Measurements from ENCODE around the gene CHRNA5.

The CHRNA5 gene

DNA sequence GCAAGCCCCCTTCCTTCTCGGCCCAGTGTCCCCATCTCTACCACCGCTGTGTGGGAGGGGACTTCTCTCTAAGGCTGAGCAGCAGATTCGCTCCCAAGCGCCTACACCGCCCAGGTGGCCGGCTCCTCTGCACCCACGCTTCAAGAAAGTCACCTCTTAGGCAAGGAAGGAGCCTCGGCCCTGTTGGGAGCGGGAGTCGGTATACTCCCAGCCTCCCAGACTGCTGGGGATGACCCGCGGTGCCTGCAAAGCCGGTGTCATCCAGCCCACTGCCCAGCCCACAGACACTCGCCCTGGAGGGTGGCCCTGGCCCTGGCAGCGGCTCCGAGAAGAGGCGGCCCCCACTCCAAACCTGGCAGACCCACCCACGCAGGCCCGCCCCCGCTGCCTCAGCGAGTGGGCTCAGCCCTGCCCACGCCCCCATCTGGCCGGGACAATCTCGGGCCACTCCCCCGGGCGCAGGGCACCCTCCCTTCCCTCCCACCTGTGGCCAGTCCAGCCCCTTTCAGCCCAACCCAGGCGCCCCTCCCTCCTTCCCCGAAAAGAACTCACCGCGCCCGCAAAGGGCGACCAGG is 75.3 kb downstream of the CHRNA5 start:
- peak; percentile 24 for DNase-seq

DNA sequence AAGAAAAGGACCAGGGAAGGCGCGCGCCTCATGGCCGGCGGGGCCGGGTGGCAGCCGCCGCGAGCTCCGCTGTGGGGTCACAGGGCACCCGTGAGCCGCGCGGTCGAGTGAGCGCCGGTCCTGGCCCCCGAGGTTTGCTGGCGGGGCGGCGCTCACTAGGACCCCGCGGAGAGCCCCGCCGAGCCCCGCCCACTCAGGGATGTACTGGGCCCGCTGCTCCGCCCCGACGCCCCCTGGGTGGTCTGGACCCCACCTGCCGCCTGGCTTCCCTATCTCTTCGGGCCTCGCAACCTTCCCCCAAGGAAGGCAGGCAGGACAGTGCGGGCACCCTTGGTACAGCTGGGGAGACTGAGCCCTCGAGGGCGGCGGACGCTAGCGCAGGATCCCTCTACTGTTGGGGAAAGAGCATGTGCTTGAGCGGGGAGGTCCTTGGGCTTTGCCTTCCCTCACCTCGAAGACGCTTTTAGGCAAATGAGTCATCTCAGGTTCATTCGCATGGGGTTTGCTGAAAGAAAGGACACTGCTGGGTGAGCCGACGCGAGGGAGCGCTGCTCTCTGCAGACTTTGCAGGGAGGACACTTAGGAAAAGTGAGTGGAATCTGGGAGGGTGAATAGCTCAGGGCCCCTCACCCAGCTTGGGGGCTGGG is 75.9 kb downstream of the CHRNA5 start, which contains the start of gene CHRNB4:
Gene CHRNB4 (minus strand): TSS at position 109 of the 647 bp plus-strand sequence. CDS start 77 bp downstream, at position 32.
- peak; percentile 62 for DNase-seq

DNA sequence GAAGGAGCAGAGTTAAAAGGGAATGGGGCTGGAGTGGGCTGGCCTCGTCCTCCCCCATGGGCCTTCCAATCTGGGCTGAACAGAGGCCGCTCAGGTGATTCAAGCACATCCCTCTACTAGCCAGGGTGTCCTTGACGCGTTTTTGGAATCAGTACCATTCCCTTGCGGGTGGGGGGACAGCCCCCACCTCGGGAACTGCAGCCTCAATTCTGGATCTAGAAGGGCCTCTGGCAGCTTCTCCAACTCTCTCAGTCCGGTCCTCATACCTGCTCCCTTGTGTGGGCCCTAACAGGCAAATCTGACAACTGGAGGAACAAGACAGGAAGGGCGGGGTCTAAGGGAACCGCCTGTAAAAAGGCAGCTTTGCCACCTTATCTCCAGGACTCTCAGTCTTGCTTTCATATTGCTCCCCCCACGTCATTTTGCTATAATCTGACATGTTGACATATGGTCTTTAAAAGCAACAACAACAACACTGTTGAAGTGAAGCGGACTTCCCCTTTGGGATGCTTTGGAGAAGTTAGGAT is 76.5 kb downstream of the CHRNA5 start:
- DNase-seq: no peak

DNA sequence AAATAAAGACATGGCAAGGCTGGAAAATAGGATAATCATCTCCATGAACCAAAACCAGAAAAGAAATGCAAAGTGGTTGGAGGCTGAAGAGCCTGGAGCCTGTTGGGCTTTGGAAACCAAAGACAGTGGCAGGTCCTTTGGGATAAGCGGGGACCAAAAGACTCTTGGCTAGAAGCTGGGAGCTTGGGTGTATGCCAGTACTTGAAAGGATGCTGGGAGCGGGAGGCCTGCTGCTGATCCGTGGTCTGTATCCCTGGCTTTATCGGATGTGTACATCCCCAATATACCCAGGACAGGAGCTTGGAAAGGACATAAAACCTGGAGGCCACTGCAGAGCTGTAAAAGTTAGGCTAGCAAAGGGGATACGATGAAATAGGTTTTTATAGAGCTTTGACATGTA is 77.0 kb downstream of the CHRNA5 start:
- peak; percentile 34 for DNase-seq

Data from right hindlimb (tissue), 1 donor.